RWPE2 (cell line): ENCODE data around the gene MAP3K2.

Experiments
- ATAC-seq: fragments of 200-7000 bp; cut with Tn5 transposase; 3 replicates; pipeline ENCODE4 v1.9.1; 2021; ENCODE audit warnings: low read depth
- DNase-seq: peaks from one replicate; pipeline ENCODE4 v3.0.0-alpha.2; 2020; ENCODE audit warnings: low spot score
- H3K27ac ChIP-seq: fragments of 450-650 bp; 2 replicates; pipeline ENCODE4 v1.5.1; 2017; ENCODE audit warnings: mild to moderate bottlenecking; ENCODE audit not compliant: poor library complexity, severe bottlenecking
- H3K27me3 ChIP-seq: fragments of 250-450 bp; sonication (Bioruptor Pico); 2 replicates; pipeline ENCODE4 v1.5.1; 2021; ENCODE audit warnings: mild to moderate bottlenecking, moderate library complexity; ENCODE audit not compliant: insufficient read depth, poor library complexity, severe bottlenecking
- H3K36me3 ChIP-seq: fragments of 250-450 bp; sonication (Bioruptor Pico); 2 replicates; pipeline ENCODE4 v1.5.1; 2020; ENCODE audit warnings: low read depth, mild to moderate bottlenecking, moderate library complexity
- H3K4me1 ChIP-seq: fragments of 250-450 bp; sonication (Bioruptor Pico); 2 replicates; pipeline ENCODE4 v1.5.1; 2021; ENCODE audit warnings: mild to moderate bottlenecking, moderate library complexity; ENCODE audit not compliant: insufficient read depth, poor library complexity, severe bottlenecking
- H3K4me3 ChIP-seq: fragments of 250-450 bp; sonication (Bioruptor Pico); 2 replicates; pipeline ENCODE4 v1.5.1; 2021; ENCODE audit warnings: mild to moderate bottlenecking, moderate library complexity; ENCODE audit not compliant: severe bottlenecking
- H3K9me3 ChIP-seq: fragments of 250-450 bp; sonication (Bioruptor Pico); 2 replicates; pipeline ENCODE4 v1.5.1; 2021; ENCODE audit warnings: mild to moderate bottlenecking, moderate library complexity; ENCODE audit not compliant: severe bottlenecking
- TF ChIP-seq, protein P1 (sequence below): fragments of 450-650 bp; IDR thresholded peaks from one replicate; pipeline ENCODE4 v1.5.1; 2017; ENCODE audit warnings: mild to moderate bottlenecking, moderate library complexity; ENCODE audit not compliant: poor library complexity, severe bottlenecking

MAP3K2 gene

DNA sequence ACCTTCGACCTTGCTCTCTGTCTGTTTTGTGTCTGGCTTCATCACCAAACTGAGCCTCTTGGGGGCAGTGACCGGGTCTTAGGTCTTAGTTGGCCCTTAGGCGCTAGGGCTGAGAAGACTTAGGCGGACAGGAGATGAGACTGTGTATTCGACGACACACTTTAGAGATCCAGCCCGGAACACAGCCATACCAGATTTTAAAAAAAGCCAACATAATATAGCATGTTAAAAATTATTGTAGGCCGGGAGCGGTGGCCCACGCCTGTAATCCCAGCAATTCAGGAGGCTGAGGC, 21.0 kb upstream of the MAP3K2 start:
- no peak for DNase-seq
- Histone ChIP-seq H3K4me1 (peaks cover 35% of the 10 kb centered on the region), H3K27ac (peak overlapping the region; percentile 86), H3K27me3 (no peaks in the 10 kb centered on the region), H3K36me3 (no peaks in the 10 kb centered on the region), H3K9me3 (no peaks in the 10 kb centered on the region), H3K4me3 (no peak overlapping the region)
- TF ChIP-seq, protein P1, sequence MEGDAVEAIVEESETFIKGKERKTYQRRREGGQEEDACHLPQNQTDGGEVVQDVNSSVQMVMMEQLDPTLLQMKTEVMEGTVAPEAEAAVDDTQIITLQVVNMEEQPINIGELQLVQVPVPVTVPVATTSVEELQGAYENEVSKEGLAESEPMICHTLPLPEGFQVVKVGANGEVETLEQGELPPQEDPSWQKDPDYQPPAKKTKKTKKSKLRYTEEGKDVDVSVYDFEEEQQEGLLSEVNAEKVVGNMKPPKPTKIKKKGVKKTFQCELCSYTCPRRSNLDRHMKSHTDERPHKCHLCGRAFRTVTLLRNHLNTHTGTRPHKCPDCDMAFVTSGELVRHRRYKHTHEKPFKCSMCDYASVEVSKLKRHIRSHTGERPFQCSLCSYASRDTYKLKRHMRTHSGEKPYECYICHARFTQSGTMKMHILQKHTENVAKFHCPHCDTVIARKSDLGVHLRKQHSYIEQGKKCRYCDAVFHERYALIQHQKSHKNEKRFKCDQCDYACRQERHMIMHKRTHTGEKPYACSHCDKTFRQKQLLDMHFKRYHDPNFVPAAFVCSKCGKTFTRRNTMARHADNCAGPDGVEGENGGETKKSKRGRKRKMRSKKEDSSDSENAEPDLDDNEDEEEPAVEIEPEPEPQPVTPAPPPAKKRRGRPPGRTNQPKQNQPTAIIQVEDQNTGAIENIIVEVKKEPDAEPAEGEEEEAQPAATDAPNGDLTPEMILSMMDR: no peak
- no peak for ATAC-seq

DNA sequence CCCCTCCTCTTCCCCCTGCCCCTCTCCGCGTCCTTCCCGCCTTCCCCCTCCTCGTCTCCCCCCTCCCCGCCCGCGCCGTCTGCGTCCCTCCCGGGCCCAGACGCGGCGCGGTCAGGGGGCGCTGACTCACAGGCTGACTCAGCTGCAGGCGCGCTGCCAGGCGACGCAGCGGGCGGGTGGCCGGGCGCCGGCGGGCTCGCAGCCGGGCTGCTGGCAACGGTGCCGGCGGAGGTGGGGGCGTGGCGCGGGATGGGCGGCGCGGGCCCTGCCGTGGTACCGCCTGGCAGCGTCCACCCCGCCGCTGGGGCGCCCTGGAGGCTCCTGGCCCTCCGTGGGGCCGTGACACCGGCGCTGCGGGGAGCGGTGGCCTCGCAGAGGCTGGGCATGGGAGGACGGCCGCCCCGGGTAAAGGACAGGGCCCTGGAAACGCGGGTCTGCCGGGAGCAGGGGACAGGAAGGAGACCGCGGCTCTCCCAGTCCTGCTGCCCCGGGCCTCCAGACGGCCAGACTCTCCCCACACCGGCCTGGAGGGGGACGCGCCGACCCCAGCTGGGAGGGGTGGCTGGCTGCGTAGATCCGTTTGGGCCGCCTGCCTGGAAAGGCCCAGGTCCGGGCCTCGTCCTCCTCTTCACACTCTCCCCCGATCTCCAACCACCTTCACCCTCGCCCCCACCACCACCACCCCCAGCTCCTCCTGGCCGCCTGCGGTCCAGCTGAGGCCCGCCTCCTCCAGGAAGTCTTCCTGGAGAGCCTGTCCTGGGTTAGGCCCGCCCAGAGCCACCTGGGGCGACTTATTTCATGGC, 20.4 kb upstream of the MAP3K2 start:
- Histone ChIP-seq H3K27me3 (no peaks in the 10 kb centered on the region), H3K4me3 (peak overlapping the region; percentile 34), H3K27ac (peak overlapping the region; percentile 86), H3K4me1 (peaks cover 30% of the 10 kb centered on the region), H3K36me3 (no peaks in the 10 kb centered on the region), H3K9me3 (no peaks in the 10 kb centered on the region)
- DNase-seq: peak; percentile 80
- TF ChIP-seq, protein P1: peak; percentile 7
- peak; percentile 81 for ATAC-seq

DNA sequence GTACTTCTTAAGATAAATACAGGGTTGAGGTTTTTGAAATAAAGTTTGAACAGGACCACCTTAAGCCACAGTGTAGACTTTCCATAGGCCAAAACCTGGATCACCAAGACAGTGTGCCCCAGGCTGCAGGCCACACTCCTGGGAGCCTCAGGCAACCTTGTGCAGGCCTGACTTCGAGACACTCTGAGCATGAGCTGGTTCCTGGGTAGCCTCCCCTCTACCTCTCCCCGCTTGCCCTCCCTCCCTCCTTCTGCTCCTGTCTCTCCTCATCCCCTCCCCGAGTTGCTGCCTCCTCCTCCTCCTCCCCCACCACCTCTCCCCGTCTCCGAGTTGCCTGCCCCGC, 19.9 kb upstream of the MAP3K2 start:
- Histone ChIP-seq H3K4me3 (no peak overlapping the region), H3K27ac (peak overlapping the region; percentile 86), H3K4me1 (peaks cover 30% of the 10 kb centered on the region), H3K36me3 (no peaks in the 10 kb centered on the region), H3K27me3 (no peaks in the 10 kb centered on the region), H3K9me3 (no peaks in the 10 kb centered on the region)
- TF ChIP-seq, protein P1: no peak
- DNase-seq (no peak), ATAC-seq (peak; percentile 60)

DNA sequence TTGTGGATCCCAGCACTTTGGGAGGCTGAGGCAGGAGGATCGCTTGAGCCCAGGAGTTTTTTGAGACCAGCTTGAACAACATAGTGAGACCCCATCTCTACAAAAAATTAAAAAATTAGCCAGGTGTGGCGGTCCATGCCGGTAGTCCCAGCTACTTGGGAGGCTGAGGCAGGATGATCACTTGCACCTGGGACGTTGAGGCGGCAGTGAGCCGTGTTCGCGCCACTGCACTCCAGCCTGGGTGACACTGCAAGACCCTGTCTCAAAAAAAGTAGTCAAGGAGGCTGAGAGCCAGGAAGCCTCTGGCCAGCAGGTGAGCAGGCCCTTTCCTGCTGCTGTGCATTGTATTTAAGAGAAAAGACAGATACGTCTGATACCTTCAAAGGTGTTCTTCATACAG, 19.3 kb upstream of the MAP3K2 start:
- TF ChIP-seq, protein P1: no peak
- Histone ChIP-seq H3K36me3 (no peaks in the 10 kb centered on the region), H3K4me1 (peaks cover 29% of the 10 kb centered on the region), H3K9me3 (no peaks in the 10 kb centered on the region), H3K27ac (peak overlapping the region; percentile 86), H3K4me3 (no peak overlapping the region), H3K27me3 (no peaks in the 10 kb centered on the region)
- DNase-seq: no peak
- ATAC-seq: no peak

DNA sequence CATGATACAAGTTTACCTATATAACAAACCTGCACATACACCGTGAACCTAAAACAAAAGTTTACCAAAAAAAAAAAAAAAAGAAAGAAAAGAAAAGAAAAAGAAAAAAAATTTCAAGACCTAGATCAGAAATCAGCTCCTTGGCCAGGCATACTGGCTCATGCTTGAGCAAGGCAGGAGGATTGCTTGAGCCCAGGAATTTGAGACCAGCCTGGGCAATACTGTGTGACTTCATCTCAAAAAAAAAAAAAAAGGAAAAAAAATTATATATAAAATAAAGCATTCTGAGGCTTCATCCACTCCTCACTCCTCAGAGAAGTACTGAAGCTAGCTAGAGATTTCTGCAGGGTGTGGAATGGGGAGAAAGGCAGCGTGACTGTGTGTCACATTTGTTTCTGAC, 18.7 kb upstream of the MAP3K2 start:
- Histone ChIP-seq H3K36me3 (no peaks in the 10 kb centered on the region), H3K4me1 (peaks cover 29% of the 10 kb centered on the region), H3K27me3 (no peaks in the 10 kb centered on the region), H3K9me3 (no peaks in the 10 kb centered on the region), H3K4me3 (no peak overlapping the region), H3K27ac (peak overlapping the region; percentile 86)
- no peak for ATAC-seq
- no peak for DNase-seq
- TF ChIP-seq, protein P1: no peak
